ENCODE results near the gene PAK2.

DNA sequence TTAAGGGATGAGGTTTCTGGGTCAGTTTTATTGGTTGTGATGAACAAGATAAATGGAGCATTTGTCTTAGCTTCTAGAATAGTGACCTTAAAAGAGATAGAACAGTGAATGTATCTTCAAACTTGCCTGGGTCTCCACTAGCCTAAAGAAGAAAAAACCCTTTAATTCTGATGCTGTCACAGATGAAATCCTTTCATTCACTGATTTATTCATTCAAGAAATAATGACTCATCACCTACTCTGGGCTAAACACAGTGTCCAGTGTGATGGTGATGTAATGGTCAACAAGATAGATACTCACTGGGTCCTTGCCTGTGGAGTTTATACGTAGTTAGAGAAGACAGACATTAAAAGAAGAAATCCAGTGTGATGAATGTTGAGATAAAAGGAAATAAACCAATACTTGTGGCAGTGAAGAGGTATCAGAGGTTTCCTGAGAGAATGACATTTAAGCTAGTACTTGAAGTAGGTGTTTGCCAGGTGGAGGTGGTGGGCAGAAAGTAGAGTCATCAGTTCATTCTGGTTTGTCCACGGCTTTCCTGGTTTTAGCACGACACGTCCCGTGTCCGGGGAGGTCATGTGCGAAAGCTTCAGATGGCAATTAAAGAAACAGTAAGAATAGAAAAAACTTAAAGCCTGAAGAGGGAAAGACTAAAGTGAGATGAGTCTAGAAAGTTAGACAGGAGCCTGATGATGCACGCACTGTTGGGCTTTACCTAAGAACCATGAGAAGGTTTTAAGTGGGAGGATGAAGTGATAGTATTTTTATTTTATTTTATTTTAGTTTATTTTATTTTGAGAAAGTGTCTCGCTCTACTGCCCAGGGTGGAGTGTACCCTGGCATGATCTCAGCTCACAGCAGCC lies 18.5 kb downstream of the PAK2 start:
- TF ChIP-seq, protein P1, sequence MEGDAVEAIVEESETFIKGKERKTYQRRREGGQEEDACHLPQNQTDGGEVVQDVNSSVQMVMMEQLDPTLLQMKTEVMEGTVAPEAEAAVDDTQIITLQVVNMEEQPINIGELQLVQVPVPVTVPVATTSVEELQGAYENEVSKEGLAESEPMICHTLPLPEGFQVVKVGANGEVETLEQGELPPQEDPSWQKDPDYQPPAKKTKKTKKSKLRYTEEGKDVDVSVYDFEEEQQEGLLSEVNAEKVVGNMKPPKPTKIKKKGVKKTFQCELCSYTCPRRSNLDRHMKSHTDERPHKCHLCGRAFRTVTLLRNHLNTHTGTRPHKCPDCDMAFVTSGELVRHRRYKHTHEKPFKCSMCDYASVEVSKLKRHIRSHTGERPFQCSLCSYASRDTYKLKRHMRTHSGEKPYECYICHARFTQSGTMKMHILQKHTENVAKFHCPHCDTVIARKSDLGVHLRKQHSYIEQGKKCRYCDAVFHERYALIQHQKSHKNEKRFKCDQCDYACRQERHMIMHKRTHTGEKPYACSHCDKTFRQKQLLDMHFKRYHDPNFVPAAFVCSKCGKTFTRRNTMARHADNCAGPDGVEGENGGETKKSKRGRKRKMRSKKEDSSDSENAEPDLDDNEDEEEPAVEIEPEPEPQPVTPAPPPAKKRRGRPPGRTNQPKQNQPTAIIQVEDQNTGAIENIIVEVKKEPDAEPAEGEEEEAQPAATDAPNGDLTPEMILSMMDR (IDR thresholded peaks at IDR 0.05): no peak
- TF ChIP-seq MEF2A (IDR thresholded peaks at IDR 0.05; ENCODE audit: borderline replicate concordance, low read depth): no peak
- TF ChIP-seq EP300 (IDR thresholded peaks at IDR 0.05; ENCODE audit: borderline replicate concordance in 1 of 2, low read depth in 1 of 2, low read length in 1 of 2): no peak
- no peak for TF ChIP-seq CHD2 (IDR thresholded peaks at IDR 0.05; ENCODE audit: low read length, partially characterized antibody)
- TF ChIP-seq NFIC (IDR thresholded peaks at IDR 0.05; ENCODE audit: borderline replicate concordance): no peak
- TF ChIP-seq POLR2AphosphoS5 (IDR thresholded peaks at IDR 0.05; ENCODE audit: low read depth, low read length): no peak
- TF ChIP-seq, protein P2, sequence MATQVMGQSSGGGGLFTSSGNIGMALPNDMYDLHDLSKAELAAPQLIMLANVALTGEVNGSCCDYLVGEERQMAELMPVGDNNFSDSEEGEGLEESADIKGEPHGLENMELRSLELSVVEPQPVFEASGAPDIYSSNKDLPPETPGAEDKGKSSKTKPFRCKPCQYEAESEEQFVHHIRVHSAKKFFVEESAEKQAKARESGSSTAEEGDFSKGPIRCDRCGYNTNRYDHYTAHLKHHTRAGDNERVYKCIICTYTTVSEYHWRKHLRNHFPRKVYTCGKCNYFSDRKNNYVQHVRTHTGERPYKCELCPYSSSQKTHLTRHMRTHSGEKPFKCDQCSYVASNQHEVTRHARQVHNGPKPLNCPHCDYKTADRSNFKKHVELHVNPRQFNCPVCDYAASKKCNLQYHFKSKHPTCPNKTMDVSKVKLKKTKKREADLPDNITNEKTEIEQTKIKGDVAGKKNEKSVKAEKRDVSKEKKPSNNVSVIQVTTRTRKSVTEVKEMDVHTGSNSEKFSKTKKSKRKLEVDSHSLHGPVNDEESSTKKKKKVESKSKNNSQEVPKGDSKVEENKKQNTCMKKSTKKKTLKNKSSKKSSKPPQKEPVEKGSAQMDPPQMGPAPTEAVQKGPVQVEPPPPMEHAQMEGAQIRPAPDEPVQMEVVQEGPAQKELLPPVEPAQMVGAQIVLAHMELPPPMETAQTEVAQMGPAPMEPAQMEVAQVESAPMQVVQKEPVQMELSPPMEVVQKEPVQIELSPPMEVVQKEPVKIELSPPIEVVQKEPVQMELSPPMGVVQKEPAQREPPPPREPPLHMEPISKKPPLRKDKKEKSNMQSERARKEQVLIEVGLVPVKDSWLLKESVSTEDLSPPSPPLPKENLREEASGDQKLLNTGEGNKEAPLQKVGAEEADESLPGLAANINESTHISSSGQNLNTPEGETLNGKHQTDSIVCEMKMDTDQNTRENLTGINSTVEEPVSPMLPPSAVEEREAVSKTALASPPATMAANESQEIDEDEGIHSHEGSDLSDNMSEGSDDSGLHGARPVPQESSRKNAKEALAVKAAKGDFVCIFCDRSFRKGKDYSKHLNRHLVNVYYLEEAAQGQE (IDR thresholded peaks at IDR 0.05; ENCODE audit: low read depth, low read length): no peak
- no peak for TF ChIP-seq YY1 (IDR thresholded peaks at IDR 0.05; ENCODE audit: low read depth)
- TF ChIP-seq EZH2phosphoT487 (IDR thresholded peaks at IDR 0.05; ENCODE audit: borderline replicate concordance, low read depth): no peak
- no peak for TF ChIP-seq SIN3A (IDR thresholded peaks at IDR 0.05; ENCODE audit: borderline replicate concordance, low read depth, low read length)
- TF ChIP-seq JUND (IDR thresholded peaks at IDR 0.05): peak; percentile 74
- no peak for TF ChIP-seq RAD21 (IDR thresholded peaks at IDR 0.05; ENCODE audit: low read length)
